Endothelial cell of umbilical vein (primary cell): ENCODE results near the gene TMUB2.

Experiments
- EZH2 ChIP-seq: IDR thresholded peaks from 2 replicates; pipeline ENCODE4 v1.6.1; 2012; ENCODE audit warnings: borderline replicate concordance, low read depth, mild to moderate bottlenecking, moderate library complexity, low read length, inconsistent platforms; ENCODE audit not compliant: severe bottlenecking
- GATA2 ChIP-seq: IDR thresholded peaks from 2 replicates; pipeline ENCODE4 v1.7.0; 2011; ENCODE audit warnings: low read depth, mild to moderate bottlenecking, moderate library complexity, mixed read lengths, low read length; ENCODE audit not compliant: insufficient read length, insufficient read depth
- MYC ChIP-seq: IDR thresholded peaks from one replicate; pipeline ENCODE4 v1.6.1; 2011; ENCODE audit warnings: mild to moderate bottlenecking, low read depth, low read length
- POLR2A ChIP-seq: IDR thresholded peaks from 2 replicates; pipeline ENCODE4 v1.6.1; 2012; ENCODE audit warnings: low read depth, mild to moderate bottlenecking, control low read depth, low read length
- POLR2AphosphoS5 ChIP-seq: IDR thresholded peaks from 2 replicates; pipeline ENCODE4 v1.6.1; 2012; ENCODE audit warnings: low read depth, mild to moderate bottlenecking, control low read depth, low read length, moderate library complexity; ENCODE audit not compliant: insufficient read depth
- TF ChIP-seq, protein P1 (sequence below), 2 donors: IDR thresholded peaks; 1 replicate in 1 of 2; 2 replicates in 1 of 2; pipeline ENCODE4 v1.5.1; 2011; ENCODE audit warnings: low read length in 2 of 2, mild to moderate bottlenecking in 2 of 2, moderate library complexity in 2 of 2, control low read depth in 1 of 2, inconsistent platforms in 1 of 2, low read depth in 1 of 2; ENCODE audit not compliant: insufficient read depth in 1 of 2; ENCODE audit errors: extremely low read depth in 1 of 2
- TF ChIP-seq, protein P2 (sequence below): IDR thresholded peaks from 2 replicates; pipeline ENCODE4 v1.6.1; 2011; ENCODE audit not compliant: insufficient read depth, insufficient read length

GRCh38 chr17:44197107-44197506 is 10.3 kb downstream of the TMUB2 start:
- TF ChIP-seq, protein P1, sequence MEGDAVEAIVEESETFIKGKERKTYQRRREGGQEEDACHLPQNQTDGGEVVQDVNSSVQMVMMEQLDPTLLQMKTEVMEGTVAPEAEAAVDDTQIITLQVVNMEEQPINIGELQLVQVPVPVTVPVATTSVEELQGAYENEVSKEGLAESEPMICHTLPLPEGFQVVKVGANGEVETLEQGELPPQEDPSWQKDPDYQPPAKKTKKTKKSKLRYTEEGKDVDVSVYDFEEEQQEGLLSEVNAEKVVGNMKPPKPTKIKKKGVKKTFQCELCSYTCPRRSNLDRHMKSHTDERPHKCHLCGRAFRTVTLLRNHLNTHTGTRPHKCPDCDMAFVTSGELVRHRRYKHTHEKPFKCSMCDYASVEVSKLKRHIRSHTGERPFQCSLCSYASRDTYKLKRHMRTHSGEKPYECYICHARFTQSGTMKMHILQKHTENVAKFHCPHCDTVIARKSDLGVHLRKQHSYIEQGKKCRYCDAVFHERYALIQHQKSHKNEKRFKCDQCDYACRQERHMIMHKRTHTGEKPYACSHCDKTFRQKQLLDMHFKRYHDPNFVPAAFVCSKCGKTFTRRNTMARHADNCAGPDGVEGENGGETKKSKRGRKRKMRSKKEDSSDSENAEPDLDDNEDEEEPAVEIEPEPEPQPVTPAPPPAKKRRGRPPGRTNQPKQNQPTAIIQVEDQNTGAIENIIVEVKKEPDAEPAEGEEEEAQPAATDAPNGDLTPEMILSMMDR (IDR thresholded peaks at IDR 0.05; ENCODE audit: extremely low read depth in 1 of 2, insufficient read depth in 1 of 2, low read depth in 1 of 2, low read length in 2 of 2): no peak
- TF ChIP-seq POLR2A (no peak), POLR2AphosphoS5 (no peak), GATA2 (no peak), MYC (no peak), EZH2 (no peak)
- TF ChIP-seq, protein P2, sequence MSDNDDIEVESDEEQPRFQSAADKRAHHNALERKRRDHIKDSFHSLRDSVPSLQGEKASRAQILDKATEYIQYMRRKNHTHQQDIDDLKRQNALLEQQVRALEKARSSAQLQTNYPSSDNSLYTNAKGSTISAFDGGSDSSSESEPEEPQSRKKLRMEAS: no peak
